Measurements from ENCODE around the gene PPP1R12A. TPM values are rescaled to one million over a fixed set of nuclear protein-coding genes. Genes with fewer than 3 reads are reported as not detected.

Gene PPP1R12A
- total and polyA plus RNA-seq, 9 of the 15 experiments (the other 6 are each of a cell fraction or from before 2014, with no cell fraction given): 26.4 to 119 (median 53.3) TPM

- TF ChIP-seq ZBTB40 (IDR thresholded peaks at IDR 0.05) (0 out of 2 replicates have a peak, but pooled peaks have one; percentile 14), ZBTB40 (CRISPR knock-in tag; IDR thresholded peaks at IDR 0.05) (no peak), GATA2 (CRISPR knock-in tag; IDR thresholded peaks at IDR 0.05) (peak; percentile 11; the same call in 1 of the 2 replicates), PURB (CRISPR knock-in tag; IDR thresholded peaks at IDR 0.05; ENCODE audit: low read depth) (no peak), ATF1 (CRISPR knock-in tag; IDR thresholded peaks at IDR 0.05) (no peak), ATF1 (tag; IDR thresholded peaks at IDR 0.05) (no peak), MXI1 (IDR thresholded peaks at IDR 0.05; ENCODE audit: low read depth, low read length) (no peak), EGR1 (conservative IDR thresholded peaks at IDR 0.05) (peak; percentile 93), ZNF436 (CRISPR knock-in tag; IDR thresholded peaks at IDR 0.05) (no peak), SUPT5H (IDR thresholded peaks at IDR 0.05) (0 out of 2 replicates have a peak, but pooled peaks have one; percentile 82), CHD1 (IDR thresholded peaks at IDR 0.05; ENCODE audit: low read length) (peak; percentile 25), FOXJ2 (tag; IDR thresholded peaks at IDR 0.05) (no peak), C11orf30 (IDR thresholded peaks at IDR 0.05; ENCODE audit: low read depth) (0 out of 2 replicates have a peak, but pooled peaks have one; percentile 7), RBBP5 (IDR thresholded peaks at IDR 0.05; ENCODE audit: borderline replicate concordance, insufficient read depth, low read length, poor library complexity, severe bottlenecking) (peak; percentile 77)
- TF ChIP-seq, protein P1, sequence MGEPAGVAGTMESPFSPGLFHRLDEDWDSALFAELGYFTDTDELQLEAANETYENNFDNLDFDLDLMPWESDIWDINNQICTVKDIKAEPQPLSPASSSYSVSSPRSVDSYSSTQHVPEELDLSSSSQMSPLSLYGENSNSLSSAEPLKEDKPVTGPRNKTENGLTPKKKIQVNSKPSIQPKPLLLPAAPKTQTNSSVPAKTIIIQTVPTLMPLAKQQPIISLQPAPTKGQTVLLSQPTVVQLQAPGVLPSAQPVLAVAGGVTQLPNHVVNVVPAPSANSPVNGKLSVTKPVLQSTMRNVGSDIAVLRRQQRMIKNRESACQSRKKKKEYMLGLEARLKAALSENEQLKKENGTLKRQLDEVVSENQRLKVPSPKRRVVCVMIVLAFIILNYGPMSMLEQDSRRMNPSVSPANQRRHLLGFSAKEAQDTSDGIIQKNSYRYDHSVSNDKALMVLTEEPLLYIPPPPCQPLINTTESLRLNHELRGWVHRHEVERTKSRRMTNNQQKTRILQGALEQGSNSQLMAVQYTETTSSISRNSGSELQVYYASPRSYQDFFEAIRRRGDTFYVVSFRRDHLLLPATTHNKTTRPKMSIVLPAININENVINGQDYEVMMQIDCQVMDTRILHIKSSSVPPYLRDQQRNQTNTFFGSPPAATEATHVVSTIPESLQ (CRISPR knock-in tag; IDR thresholded peaks at IDR 0.05): 0 out of 2 replicates have a peak, but pooled peaks have one; percentile 36
- TF ChIP-seq, protein P2, sequence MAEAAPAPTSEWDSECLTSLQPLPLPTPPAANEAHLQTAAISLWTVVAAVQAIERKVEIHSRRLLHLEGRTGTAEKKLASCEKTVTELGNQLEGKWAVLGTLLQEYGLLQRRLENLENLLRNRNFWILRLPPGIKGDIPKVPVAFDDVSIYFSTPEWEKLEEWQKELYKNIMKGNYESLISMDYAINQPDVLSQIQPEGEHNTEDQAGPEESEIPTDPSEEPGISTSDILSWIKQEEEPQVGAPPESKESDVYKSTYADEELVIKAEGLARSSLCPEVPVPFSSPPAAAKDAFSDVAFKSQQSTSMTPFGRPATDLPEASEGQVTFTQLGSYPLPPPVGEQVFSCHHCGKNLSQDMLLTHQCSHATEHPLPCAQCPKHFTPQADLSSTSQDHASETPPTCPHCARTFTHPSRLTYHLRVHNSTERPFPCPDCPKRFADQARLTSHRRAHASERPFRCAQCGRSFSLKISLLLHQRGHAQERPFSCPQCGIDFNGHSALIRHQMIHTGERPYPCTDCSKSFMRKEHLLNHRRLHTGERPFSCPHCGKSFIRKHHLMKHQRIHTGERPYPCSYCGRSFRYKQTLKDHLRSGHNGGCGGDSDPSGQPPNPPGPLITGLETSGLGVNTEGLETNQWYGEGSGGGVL (CRISPR knock-in tag; IDR thresholded peaks at IDR 0.05): no peak
Observed at GRCh38 chr12:79934281-79935020, 446 bp downstream of the PPP1R12A start (continued).

Data from K562 (cell line).